ENCODE results near the gene FOXD4L1.
"Not testable (repeated sequence)": the region's sequence is repeated elsewhere in the genome, so short reads cannot be mapped to it uniquely, and the experiment has no call there.

GRCh38 chr2:113465770-113466169 lies 32.7 kb upstream of the FOXD4L1 start:
- TF ChIP-seq CTCF, POLR2AphosphoS5 (IDR thresholded peaks at IDR 0.05): not testable (repeated sequence)

Measured in esophagus muscularis mucosa (tissue), 3 donors.